Tibial nerve (tissue), 4 donors: ENCODE measurements around the gene ADGRL1.
"Not testable (repeated sequence)": the region's sequence is repeated elsewhere in the genome, so short reads cannot be mapped to it uniquely, and the experiment has no call there.

Source experiments
- CTCF ChIP-seq, 5 experiments: fragments of 200-600 bp in 3 of 5; fragments of 450-650 bp in 2 of 5; sonication (generic) in 3 of 5; IDR thresholded peaks; one replicate each; pipeline ENCODE4 v1.5.1; 2016 to 2019; ENCODE audit warnings: antibody characterized with exemption in 5 of 5, mild to moderate bottlenecking in 3 of 5, moderate library complexity in 2 of 5
- EP300 ChIP-seq, 2 donors: sonication (generic); formaldehyde crosslinking; IDR thresholded peaks; one replicate each; pipeline ENCODE4 v1.6.1; 2017; ENCODE audit warnings: antibody characterized with exemption in 2 of 2, mild to moderate bottlenecking in 1 of 2
- POLR2A ChIP-seq, 2 donors: fragments of 450-650 bp; IDR thresholded peaks; one replicate each; pipeline ENCODE4 v1.6.1; 2017; ENCODE audit warnings: antibody characterized with exemption in 2 of 2, mild to moderate bottlenecking in 2 of 2, moderate library complexity in 2 of 2

DNA sequence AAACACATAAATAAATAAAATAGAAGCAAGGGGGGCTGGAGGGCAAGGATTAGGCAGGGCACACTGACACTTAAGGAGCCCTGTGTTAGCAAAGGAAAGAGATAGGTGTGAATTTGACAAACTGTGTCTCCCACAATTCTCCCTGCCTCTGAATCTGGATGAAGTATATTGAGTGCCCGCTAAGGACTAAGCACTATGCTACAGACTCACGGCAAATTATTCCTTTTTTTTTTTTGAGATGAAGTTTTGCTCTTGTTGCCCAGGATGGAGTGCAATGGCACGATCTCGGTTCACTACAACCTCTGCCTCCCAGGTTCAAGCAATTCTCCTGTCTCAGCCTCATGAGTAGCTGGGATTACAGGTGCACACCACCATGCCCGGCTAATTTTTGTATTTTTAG, 38.4 kb upstream of the ADGRL1 start:
- not testable (repeated sequence) for TF ChIP-seq CTCF, POLR2A, EP300 (IDR thresholded peaks at IDR 0.05)
